Measurements from ENCODE around the gene MTERF2. TPM values are rescaled to one million over a fixed set of nuclear protein-coding genes. Genes with fewer than 3 reads are reported as not detected.

The MTERF2 gene
- total and polyA plus RNA-seq, 2 of the 13 experiments (the other 11 are each of a cell fraction or from before 2014, with no cell fraction given): 8.0 to 11.6 TPM

- no peak for TF ChIP-seq ZNF280D (CRISPR knock-in tag; IDR thresholded peaks at IDR 0.05)
- TF ChIP-seq SRSF4 (IDR thresholded peaks at IDR 0.05; ENCODE audit: low read depth, low read length, poor library complexity, severe bottlenecking): no peak
- no peak for TF ChIP-seq SOX5 (CRISPR knock-in tag; IDR thresholded peaks at IDR 0.05; ENCODE audit: borderline replicate concordance)
Measured at GRCh38 chr12:106942775-106943174, 44.2 kb downstream of the MTERF2 start (continued).

- Histone ChIP-seq H3K27me3 (ENCODE audit: control insufficient read depth in 1 of 2, insufficient read depth in 2 of 2, low read length in 2 of 2) (no peaks in the 10 kb centered on the region), H3K36me3 (replicated peaks in 1 of 2; ENCODE audit: control insufficient read depth in 1 of 2, insufficient read depth in 2 of 2, low read length in 2 of 2) (no peaks in the 10 kb centered on the region), H4K20me1 (ENCODE audit: insufficient read depth, low read length) (no peaks in the 10 kb centered on the region), H3K4me3 (replicated peaks in 1 of 3; ENCODE audit: insufficient read depth in 1 of 3, low read depth in 2 of 3, low read length in 3 of 3) (no peak overlapping the region), H3K9me3 (ENCODE audit: low read length) (peaks cover 6% of the 10 kb centered on the region), H3K79me2 (ENCODE audit: insufficient read depth, low read length) (no peaks in the 10 kb centered on the region), H2AFZ (ENCODE audit: low read length) (peak overlapping the region; percentile 5), H3K4me2 (ENCODE audit: low read depth, low read length) (peak overlapping the region; percentile 39), H3K9ac (ENCODE audit: insufficient read depth, low read depth, low read length) (no peak overlapping the region), H3K4me1 (ENCODE audit: insufficient read depth, low read length) (peaks cover 12% of the 10 kb centered on the region), H3K27ac (ENCODE audit: extremely low read length, insufficient read depth, low read length) (no peak overlapping the region)
- 25% methylated on average over 6 of the region's 6 CpGs for WGBS (ENCODE audit: low lambda C conversion rate)
- FAIRE-seq (no peak), DNase-seq (ENCODE audit: low spot score) (peak; percentile 26), ATAC-seq (peak; percentile 63)
- intact Hi-C loops (cut with micrococcal nuclease; ENCODE audit: unreplicated experiment): no loop called here
- no TSS peak for BruUV-seq (replicated peaks)
- in situ Hi-C loops (cut with HindIII; ENCODE audit: extremely low pct_ligation_motif_present, low pct_unique_long_range_greater_than_20kb): no loop called here
- ChIA-PET POLR2A (interaction anchor here (1.3 kb wide), 1 partner anchor 14 kb away, joined by 10 read pairs; the partner anchor contains the start of gene TMEM263), CTCF (ENCODE audit: low intra/inter-chr PET ratio, low total read pairs) (no interaction called here)
- TF ChIP-seq HOMEZ (CRISPR knock-in tag; IDR thresholded peaks at IDR 0.05; ENCODE audit: low read depth) (no peak), HNF4A (CRISPR knock-in tag; IDR thresholded peaks at IDR 0.05) (peak; percentile 57), PHF5A (CRISPR knock-in tag; IDR thresholded peaks at IDR 0.05; ENCODE audit: low read depth, unreplicated experiment) (no peak), HBP1 (CRISPR knock-in tag; IDR thresholded peaks at IDR 0.05; ENCODE audit: low read depth) (no peak), ZBTB38 (CRISPR knock-in tag; IDR thresholded peaks at IDR 0.05) (no peak), NR2C2 (CRISPR knock-in tag; IDR thresholded peaks at IDR 0.05; ENCODE audit: borderline replicate concordance) (no peak), HNF4G (IDR thresholded peaks at IDR 0.05; ENCODE audit: borderline replicate concordance, low read depth, low read length) (peak; percentile 21; the same call in 1 of the 2 replicates), HNF4G (CRISPR knock-in tag; IDR thresholded peaks at IDR 0.05; ENCODE audit: borderline replicate concordance, low read depth) (no peak), ZNF629 (CRISPR knock-in tag; conservative IDR thresholded peaks at IDR 0.05) (no peak), MAFF (IDR thresholded peaks at IDR 0.05; ENCODE audit: low read depth, low read length) (no peak), PCBP1 (IDR thresholded peaks at IDR 0.05; ENCODE audit: borderline replicate concordance, low read depth, low read length) (no peak), ZNF232 (CRISPR knock-in tag; IDR thresholded peaks at IDR 0.05; ENCODE audit: borderline replicate concordance) (no peak), PLRG1 (conservative IDR thresholded peaks at IDR 0.05) (no peak), ZNF331 (CRISPR knock-in tag; IDR thresholded peaks at IDR 0.05) (no peak), ZNF644 (CRISPR knock-in tag; IDR thresholded peaks at IDR 0.05; ENCODE audit: low read depth) (0 out of 2 replicates have a peak, but pooled peaks have one; percentile 27)
Measured at GRCh38 chr12:106941481-106942156, 45.3 kb downstream of the MTERF2 start.
